Measurements from ENCODE around the gene ERICH4. TPM values are rescaled to one million over a fixed set of nuclear protein-coding genes. Genes with fewer than 3 reads are reported as not detected.
"Not testable (repeated sequence)": the region's sequence is repeated elsewhere in the genome, so short reads cannot be mapped to it uniquely, and the experiment has no call there.

The ERICH4 gene
- polyA plus RNA-seq, 3 donors from 2014 or later, result not detected

DNA sequence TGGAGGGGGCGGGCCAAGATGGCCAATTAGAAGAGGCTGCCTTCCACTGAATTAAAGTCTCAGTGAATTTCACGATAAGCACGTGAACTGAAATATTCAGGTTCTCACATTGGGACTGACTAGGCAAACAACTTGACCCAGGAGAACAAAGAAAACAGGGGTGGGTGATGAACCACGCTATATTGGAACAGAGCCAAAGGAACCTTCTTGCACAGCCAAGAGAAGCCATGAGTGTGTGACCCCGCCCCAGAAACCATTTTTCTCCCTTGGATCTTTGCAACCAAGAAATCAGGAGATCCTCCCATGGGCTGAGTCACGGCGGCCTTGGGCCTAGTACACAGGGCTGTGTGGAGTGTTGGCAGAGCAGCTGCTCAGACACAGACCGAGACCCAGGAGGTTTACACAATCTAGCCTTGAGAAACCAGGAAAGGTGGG, 36.8 kb downstream of the ERICH4 start:
- peaks cover 2 to 16% (median 15%) of the 10 kb centered on the region in 3 donors for H3K27me3 Mint-ChIP-seq (ENCODE audit: low read depth in 3 of 3)
- H3K27ac Mint-ChIP-seq, result no peak overlapping the region
- H3K4me3 Mint-ChIP-seq, result no peak overlapping the region
- H3K36me3 Mint-ChIP-seq, result no peaks in the 10 kb centered on the region
- H3K9me3 Mint-ChIP-seq, result no peaks in the 10 kb centered on the region
- no peak for DNase-seq
- no peaks in the 10 kb centered on the region for H3K4me1 Mint-ChIP-seq

DNA sequence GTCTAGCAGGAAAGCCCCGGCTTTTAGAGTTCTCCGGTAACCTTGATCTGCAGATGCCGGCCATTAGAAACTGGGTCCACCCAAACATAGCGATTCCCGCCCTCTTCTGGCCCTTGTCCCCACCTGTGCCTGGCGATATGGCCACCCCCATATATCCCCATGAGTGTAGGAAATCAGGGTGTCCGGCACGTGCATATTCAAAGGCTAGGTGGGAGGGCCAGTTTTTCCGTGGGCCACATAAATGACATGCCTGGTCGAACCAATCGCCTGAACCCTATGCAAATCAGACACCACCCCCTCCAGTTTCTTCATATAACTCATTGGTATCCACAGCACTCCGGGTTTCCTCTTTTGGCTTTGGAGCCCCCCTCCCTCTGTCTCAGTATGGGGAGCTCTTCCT, 37.4 kb downstream of the ERICH4 start:
- Mint-ChIP-seq H3K36me3 (no peaks in the 10 kb centered on the region), H3K4me3 (no peak overlapping the region), H3K9me3 (no peaks in the 10 kb centered on the region), H3K4me1 (no peaks in the 10 kb centered on the region), H3K27me3 (ENCODE audit: low read depth in 3 of 3) (peaks cover 2 to 20% (median 16%) of the 10 kb centered on the region in 3 donors), H3K27ac (peak overlapping the region in 1 of 6 donors; percentile 46)
- no peak for DNase-seq

DNA sequence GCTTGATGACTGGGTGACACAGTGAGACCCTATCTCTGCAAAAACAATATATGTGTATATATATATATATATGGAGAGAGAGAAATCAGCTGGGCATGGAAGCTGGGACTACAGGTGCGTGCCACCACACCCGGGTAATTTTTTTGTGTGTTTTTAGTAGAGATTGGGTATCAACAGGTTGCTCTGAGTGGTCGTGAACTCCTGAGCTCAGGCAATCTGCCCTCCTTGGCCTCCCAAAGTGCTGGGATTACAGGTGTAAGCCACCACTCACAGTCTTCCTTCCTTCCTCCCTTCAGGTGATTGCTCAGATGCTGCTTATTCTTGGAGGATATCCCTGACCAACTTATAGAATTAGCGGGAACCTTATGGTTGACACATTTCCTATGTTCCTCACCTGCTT, 41.9 kb downstream of the ERICH4 start:
- no peak for DNase-seq
- Mint-ChIP-seq H3K4me1 (no peaks in the 10 kb centered on the region), H3K27ac (no peak overlapping the region), H3K27me3 (ENCODE audit: low read depth in 3 of 3) (peaks cover 2 to 34% (median 9%) of the 10 kb centered on the region in 3 donors), H3K4me3 (no peak overlapping the region), H3K36me3 (peaks cover 0 to 4% (median 0%) of the 10 kb centered on the region in 3 donors), H3K9me3 (peaks cover 0 to 12% (median 3%) of the 10 kb centered on the region in 6 donors)

DNA sequence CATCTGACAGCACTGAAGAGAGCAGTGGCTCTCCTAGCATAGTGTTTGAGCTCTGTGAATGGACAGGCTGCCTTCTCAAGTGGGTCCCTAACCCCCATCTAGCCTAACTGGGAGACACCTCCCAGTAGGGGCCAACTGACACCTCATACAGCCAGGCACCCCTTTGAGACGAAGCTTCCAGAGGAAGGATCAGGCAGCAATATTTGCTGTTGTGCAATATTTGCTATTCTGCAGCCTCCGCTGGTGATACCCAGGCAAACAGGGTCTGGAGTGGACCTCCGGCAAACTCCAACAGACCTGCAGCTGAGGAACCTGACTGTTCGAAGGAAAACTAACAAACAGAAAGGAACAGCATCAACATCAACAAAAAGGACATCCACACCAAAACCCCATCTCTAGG, 44.0 kb downstream of the ERICH4 start:
- H3K9me3 Mint-ChIP-seq, result peaks cover 0 to 12% (median 3%) of the 10 kb centered on the region in 6 donors
- H3K36me3 Mint-ChIP-seq, H3K4me3 Mint-ChIP-seq, DNase-seq, H3K4me1 Mint-ChIP-seq, H3K27ac Mint-ChIP-seq: not testable (repeated sequence)
- peaks cover 2 to 34% (median 7%) of the 10 kb centered on the region in 3 donors for H3K27me3 Mint-ChIP-seq (ENCODE audit: low read depth in 3 of 3)

DNA sequence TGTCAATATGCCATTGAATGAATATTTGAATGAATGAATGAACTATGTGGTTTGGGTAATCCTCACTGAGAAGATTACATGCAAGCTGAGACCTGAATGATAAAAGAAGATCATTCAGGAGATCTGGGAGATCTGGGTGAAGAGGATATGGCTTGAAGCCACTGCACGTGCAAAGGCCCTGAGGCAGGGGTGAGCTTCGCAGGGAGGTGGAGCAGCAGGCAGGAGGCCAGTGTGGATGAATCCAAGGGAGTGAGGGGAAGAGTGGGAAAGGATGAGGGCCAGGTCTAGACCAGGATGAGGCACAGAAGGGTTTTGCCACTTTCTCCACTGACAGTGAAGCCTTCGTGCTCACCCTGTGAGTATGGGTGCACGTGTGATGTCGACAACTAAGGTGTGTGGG, 49.9 kb downstream of the ERICH4 start:
- peaks cover 2 to 11% (median 8%) of the 10 kb centered on the region in 3 donors for H3K27me3 Mint-ChIP-seq (ENCODE audit: low read depth in 3 of 3)
- no peaks in the 10 kb centered on the region for H3K4me1 Mint-ChIP-seq
- H3K9me3 Mint-ChIP-seq, result peaks cover 0 to 1% (median 0%) of the 10 kb centered on the region in 6 donors
- DNase-seq, result no peak
- no peaks in the 10 kb centered on the region for H3K36me3 Mint-ChIP-seq
- H3K4me3 Mint-ChIP-seq, result no peak overlapping the region
- H3K27ac Mint-ChIP-seq, result no peak overlapping the region

Other genes starting within 250 kb of the ERICH4 start
- gene CYP2S1, start 249.9 kb upstream of the ERICH4 start, polyA plus RNA-seq, result 1 to 10 TPM in 1 of 3 donors, under 1 TPM in 1, not detected in 1; 0.17 to 1.4 TPM
- 1 to 10 TPM in 1 of 3 donors, under 1 TPM in 2; 0.61 to 1.2 (median 0.97) TPM for gene AXL, start 223.9 kb upstream of the ERICH4 start, polyA plus RNA-seq
- gene HNRNPUL1, start 178.8 kb upstream of the ERICH4 start, polyA plus RNA-seq, result 100 to 1,000 TPM in 1 of 3 donors, 10 to 100 TPM in 2; 23.3 to 103 (median 48.8) TPM
- 10 to 100 TPM; 14.2 to 38.2 (median 16.9) TPM for gene CCDC97, start 133.0 kb upstream of the ERICH4 start, polyA plus RNA-seq
- 100 to 1,000 TPM in 1 of 3 donors, 10 to 100 TPM in 2; 51.4 to 196 (median 66.4) TPM for gene TGFB1, start 89.2 kb upstream of the ERICH4 start, polyA plus RNA-seq
- gene B9D2, start 79.0 kb upstream of the ERICH4 start, polyA plus RNA-seq, result 10 to 100 TPM in 2 of 3 donors, 1 to 10 TPM in 1; 8.9 to 14.8 (median 14.7) TPM
- gene TMEM91, start 66.6 kb upstream of the ERICH4 start, polyA plus RNA-seq, result 1 to 10 TPM; 5.2 to 7.0 (median 6.1) TPM
- 10 to 100 TPM; 44.0 to 58.6 (median 50.3) TPM for gene EXOSC5, start 45.8 kb upstream of the ERICH4 start, polyA plus RNA-seq
- gene BCKDHA, start 45.3 kb upstream of the ERICH4 start, polyA plus RNA-seq, result 10 to 100 TPM; 70.8 to 76.9 (median 75.5) TPM
- 1 to 10 TPM in 1 of 3 donors, under 1 TPM in 1, not detected in 1; 0.23 to 1.3 TPM for gene B3GNT8, start 15.8 kb upstream of the ERICH4 start, polyA plus RNA-seq
- gene DMAC2, start 3.2 kb upstream of the ERICH4 start, polyA plus RNA-seq, result 10 to 100 TPM; 70.5 to 90.4 (median 77.3) TPM
- 10 to 100 TPM; 16.0 to 44.9 (median 43.7) TPM for gene CEACAM21, start 133.0 kb downstream of the ERICH4 start, polyA plus RNA-seq
- gene CEACAM4, start 183.9 kb downstream of the ERICH4 start, polyA plus RNA-seq, result under 1 TPM in 1 of 3 donors, not detected in 2; 0.61 TPM
- gene CEACAM7, start 245.1 kb downstream of the ERICH4 start, polyA plus RNA-seq, result not detected

All from immature natural killer cell (primary cell).